Neutrophil (primary cell): ENCODE data around the gene OXLD1.
A peak's percentile ranks its signal among the peaks of the same experiment; 100 is the strongest.

Experiments used
- H3K27ac ChIP-seq: fragments of 200-600 bp; sonication (generic); 2 replicates; pipeline ENCODE4 v1.5.1; 2016; ENCODE audit warnings: mild to moderate bottlenecking, moderate library complexity
- H3K27me3 ChIP-seq: fragments of 200-600 bp; sonication (generic); 2 replicates; pipeline ENCODE4 v1.6.0; 2016; ENCODE audit warnings: mild to moderate bottlenecking
- H3K36me3 ChIP-seq: fragments of 200-600 bp; sonication (generic); 2 replicates; pipeline ENCODE4 v1.5.1; 2017
- H3K4me1 ChIP-seq, 2 experiments: fragments of 200-600 bp in 1 of 2; sonication (generic) in 1 of 2; 1 replicate in 1 of 2; 2 replicates in 1 of 2; pipeline versions ENCODE4 v1.5.1 to v1.6.1; 2013 to 2016; ENCODE audit warnings: low read depth in 1 of 2, low read length in 1 of 2, mild to moderate bottlenecking in 1 of 2, moderate library complexity in 1 of 2; ENCODE audit not compliant: control insufficient read depth in 1 of 2, insufficient read depth in 1 of 2
- H3K4me3 ChIP-seq, 2 experiments: fragments of 200-600 bp in 1 of 2; sonication (generic) in 1 of 2; 1 replicate in 1 of 2; 2 replicates in 1 of 2; pipeline ENCODE4 v1.5.1; 2013 to 2016; ENCODE audit warnings: low read depth in 1 of 2, low read length in 1 of 2, mild to moderate bottlenecking in 1 of 2, moderate library complexity in 1 of 2
- H3K9me3 ChIP-seq: fragments of 200-600 bp; sonication (generic); 2 replicates; pipeline ENCODE4 v1.5.1; 2016
- TF ChIP-seq, protein P1 (sequence below): fragments of 200-600 bp; sonication (generic); IDR thresholded peaks from 2 replicates; pipeline ENCODE4 v1.5.1; 2016; ENCODE audit warnings: antibody characterized with exemption

OXLD1 gene

DNA sequence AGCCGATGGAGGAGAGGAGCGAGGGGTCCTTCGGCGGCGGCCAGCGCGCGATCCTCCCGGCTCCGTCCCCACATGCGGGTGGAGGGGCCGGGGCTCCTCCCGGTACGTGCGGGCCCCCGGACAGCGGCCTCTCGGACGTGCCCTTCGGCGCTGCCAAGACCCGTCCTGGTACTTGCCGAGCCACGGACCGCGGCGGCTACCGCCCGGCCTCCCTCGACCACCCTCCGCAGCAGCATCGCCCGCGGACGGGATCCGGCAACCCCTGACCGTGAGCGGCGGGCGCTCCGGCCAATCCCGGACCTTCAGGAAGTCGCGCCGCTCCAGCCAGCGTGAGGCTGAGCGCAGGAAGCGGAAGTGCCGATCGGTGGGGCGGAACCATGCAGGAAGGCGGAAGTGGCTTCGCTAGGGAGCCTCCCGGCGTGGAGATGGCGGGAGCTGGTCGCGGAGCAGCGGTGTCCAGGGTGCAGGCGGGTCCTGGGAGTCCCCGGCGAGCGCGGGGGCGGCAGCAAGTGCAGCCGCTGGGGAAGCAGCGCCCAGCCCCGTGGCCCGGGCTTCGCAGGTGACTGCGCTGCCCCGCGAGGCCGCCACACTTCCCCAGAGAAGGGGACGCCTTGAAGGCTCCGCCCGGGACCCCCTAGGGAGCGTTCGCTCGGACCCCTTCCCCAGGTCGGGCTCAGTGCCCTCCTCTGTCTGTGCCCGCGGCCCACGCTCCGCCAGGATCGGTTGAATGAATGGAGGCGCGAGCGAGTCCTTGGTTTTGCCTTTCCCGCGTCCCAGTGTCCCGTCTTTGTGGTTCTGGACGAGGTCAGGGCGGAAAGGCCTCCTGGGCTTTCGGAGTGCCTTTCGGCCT lies at the start of gene OXLD1, which contains the start of gene CCDC137:
TSS of gene OXLD1 (minus strand) at position 264 of the 850 bp plus-strand sequence. CDS start at position 236, 28 bp downstream.
TSS of gene CCDC137 (plus strand) at position 396 of the 850 bp plus-strand sequence. CDS start at position 426, 30 bp downstream.
- peaks cover 28 to 30% of the 10 kb centered on the region in 2 experiments for H3K4me1 ChIP-seq

DNA sequence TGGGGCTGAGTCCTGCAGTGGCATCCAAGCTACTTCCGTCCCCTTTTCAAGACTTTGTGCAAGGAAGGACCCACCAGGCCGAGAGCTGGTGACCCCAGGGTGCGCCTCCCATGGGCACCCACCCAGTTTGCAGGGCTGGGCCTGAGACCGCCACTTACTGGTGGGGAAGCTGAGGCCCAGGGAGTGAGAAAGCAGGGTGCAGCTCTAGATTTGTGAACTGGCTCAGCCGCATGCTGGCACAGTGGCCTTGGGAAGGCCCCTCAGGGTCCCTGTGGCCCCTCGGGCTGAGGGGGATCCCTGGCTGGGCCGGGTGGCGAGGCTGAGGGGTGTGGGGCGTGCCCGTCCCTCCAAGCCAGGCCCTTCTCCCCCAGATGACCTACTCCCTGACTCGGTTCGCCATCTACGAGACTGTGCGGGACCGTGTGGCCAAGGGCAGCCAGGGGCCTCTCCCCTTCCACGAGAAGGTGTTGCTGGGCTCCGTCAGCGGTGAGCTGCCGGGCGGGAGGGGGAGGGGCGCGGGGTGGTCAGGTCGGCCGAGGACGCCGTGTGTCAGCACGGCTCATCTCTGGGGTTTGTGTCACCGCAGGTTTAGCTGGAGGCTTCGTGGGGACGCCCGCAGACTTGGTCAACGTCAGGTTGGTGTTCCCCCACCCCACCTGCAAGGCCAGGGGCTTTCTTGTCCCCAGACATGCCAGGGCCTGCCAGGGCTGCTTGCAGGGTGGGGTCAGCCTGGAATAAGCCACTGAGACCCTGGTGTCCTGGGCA lies 48.9 kb upstream of the OXLD1 start:
- Histone ChIP-seq H3K27me3 (no peaks in the 10 kb centered on the region), H3K9me3 (no peaks in the 10 kb centered on the region), H3K4me3 (no peak overlapping the region), H3K27ac (no peak overlapping the region), H3K36me3 (peaks cover 8% of the 10 kb centered on the region), H3K4me1 (peaks cover 27 to 30% of the 10 kb centered on the region in 2 experiments)
- TF ChIP-seq, protein P1, sequence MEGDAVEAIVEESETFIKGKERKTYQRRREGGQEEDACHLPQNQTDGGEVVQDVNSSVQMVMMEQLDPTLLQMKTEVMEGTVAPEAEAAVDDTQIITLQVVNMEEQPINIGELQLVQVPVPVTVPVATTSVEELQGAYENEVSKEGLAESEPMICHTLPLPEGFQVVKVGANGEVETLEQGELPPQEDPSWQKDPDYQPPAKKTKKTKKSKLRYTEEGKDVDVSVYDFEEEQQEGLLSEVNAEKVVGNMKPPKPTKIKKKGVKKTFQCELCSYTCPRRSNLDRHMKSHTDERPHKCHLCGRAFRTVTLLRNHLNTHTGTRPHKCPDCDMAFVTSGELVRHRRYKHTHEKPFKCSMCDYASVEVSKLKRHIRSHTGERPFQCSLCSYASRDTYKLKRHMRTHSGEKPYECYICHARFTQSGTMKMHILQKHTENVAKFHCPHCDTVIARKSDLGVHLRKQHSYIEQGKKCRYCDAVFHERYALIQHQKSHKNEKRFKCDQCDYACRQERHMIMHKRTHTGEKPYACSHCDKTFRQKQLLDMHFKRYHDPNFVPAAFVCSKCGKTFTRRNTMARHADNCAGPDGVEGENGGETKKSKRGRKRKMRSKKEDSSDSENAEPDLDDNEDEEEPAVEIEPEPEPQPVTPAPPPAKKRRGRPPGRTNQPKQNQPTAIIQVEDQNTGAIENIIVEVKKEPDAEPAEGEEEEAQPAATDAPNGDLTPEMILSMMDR = no peak

More for the DNA sequence above, at the start of gene OXLD1, which contains the start of gene CCDC137:
- H3K27ac ChIP-seq = peak within 1 kb of the TSS; percentile 89
- no peaks in the 10 kb centered on the region for H3K27me3 ChIP-seq
- peaks cover 33% of the 10 kb centered on the region for H3K36me3 ChIP-seq
- peak within 1 kb of the TSS; percentile 91 to 96 for H3K4me3 ChIP-seq
- TF ChIP-seq, protein P1 = peak; percentile 31
- H3K9me3 ChIP-seq = no peaks in the 10 kb centered on the region

DNA sequence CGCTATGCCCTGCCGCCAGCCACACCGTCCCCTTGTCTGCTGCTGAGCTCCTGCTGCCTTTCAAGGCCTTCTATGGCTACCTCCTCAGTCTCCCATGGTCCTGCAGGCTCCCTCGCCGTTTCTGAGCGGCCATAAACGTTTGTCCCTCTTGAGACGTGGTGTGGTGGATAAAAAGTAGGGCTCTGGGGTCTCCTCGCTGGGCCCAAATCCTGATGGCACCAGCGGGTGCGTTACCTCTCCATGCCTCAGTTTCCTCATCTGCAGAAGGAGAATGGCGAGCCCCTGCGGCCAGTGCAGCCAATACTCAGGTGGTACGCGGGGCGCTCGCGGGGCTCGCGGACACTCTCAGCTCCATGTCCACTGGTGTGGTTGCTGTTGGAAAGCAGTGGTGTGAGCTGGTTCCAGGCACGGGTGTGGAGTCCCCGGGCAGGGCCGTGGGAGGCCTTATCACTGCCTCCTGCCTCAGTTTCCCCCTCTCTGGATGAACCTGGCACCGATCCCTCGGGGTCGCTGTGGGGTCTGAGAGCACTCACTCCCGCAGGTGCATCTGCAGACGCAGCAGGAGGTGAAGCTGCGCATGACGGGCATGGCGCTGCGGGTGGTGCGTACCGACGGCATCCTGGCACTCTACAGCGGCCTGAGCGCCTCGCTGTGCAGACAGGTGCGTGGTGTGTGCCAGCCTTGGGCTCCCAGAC lies 48.2 kb upstream of the OXLD1 start:
- no peak overlapping the region for H3K4me3 ChIP-seq
- H3K4me1 ChIP-seq = peaks cover 34 to 38% of the 10 kb centered on the region in 2 experiments
- H3K9me3 ChIP-seq = no peaks in the 10 kb centered on the region
- H3K36me3 ChIP-seq = peaks cover 8% of the 10 kb centered on the region
- TF ChIP-seq, protein P1 = no peak
- no peak overlapping the region for H3K27ac ChIP-seq
- no peaks in the 10 kb centered on the region for H3K27me3 ChIP-seq

DNA sequence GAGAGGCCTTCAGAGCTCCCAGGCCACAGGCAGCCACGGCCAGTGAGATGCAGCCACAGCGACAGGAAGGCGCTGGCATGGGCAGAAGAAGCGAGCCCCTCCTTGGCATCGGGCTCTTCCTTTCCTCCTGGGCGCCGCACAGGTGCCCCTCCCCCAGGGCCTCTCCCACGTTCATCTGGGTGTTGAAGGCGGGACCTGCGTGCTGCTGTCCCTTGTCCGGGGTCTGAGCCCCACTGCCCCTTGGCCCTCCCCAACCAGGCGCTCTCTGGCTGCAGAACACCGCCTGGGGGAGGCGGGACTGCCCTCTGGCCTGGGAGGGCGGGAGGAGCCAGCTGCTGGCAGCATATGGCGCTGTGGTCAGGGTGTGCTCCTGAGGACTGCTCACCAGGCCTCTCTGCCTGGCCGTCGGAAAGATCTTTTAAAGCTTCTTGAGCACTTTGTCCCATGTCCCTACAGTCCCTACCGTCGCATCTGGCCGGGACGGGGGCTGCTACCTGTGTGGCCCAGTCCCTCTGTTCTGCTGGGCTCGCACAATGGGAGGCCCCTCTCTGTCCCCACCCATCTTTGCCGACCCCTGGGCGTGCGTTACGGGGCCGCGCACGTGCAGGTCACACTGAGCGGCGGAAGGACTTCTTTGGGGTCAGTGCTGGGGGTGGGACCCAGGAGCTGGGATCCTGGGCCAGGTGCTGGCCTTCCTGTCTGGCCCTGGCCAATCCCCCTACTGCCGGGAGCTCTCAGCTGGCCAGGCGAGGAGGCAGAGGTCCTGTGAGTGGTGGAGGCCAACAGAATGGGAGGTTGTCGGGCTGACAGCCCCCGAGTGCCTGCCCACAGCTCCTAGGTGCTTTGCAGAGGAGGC lies 47.4 kb upstream of the OXLD1 start:
- peaks cover 39 to 42% of the 10 kb centered on the region in 2 experiments for H3K4me1 ChIP-seq
- no peak overlapping the region for H3K4me3 ChIP-seq
- no peak overlapping the region for H3K27ac ChIP-seq
- TF ChIP-seq, protein P1 = no peak
- H3K27me3 ChIP-seq = no peaks in the 10 kb centered on the region
- H3K36me3 ChIP-seq = peaks cover 8% of the 10 kb centered on the region
- no peaks in the 10 kb centered on the region for H3K9me3 ChIP-seq
